Suppressor macrophage treated with lipopolysaccharide for 1 hour (primary cell): Measurements from ENCODE around the gene FFAR2.

Experiments used
- DNase-seq, 3 donors: peaks; one replicate each; pipeline ENCODE4 v3.0.0-alpha.2; 2020 to 2022

Gene FFAR2

DNA sequence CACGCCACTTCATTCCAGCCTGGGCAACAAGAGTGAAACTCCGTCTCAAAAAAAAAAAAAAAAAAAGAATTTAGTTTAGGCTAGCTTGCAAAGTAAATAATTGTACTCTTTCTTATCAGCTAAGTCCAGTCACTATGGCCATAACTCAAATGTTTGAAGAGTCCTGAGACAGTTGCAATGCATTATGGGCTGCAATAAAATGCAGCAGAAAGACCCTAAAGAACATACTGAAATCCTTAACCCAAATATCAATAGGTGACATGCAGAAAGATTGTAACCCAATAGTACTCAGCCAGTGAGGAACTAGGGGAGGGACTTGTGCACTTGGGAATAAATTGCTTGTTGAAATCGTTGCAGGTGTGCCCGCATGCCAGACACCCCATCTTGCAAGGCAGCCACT is 20.9 kb upstream of the FFAR2 start:
- DNase-seq: no peak

DNA sequence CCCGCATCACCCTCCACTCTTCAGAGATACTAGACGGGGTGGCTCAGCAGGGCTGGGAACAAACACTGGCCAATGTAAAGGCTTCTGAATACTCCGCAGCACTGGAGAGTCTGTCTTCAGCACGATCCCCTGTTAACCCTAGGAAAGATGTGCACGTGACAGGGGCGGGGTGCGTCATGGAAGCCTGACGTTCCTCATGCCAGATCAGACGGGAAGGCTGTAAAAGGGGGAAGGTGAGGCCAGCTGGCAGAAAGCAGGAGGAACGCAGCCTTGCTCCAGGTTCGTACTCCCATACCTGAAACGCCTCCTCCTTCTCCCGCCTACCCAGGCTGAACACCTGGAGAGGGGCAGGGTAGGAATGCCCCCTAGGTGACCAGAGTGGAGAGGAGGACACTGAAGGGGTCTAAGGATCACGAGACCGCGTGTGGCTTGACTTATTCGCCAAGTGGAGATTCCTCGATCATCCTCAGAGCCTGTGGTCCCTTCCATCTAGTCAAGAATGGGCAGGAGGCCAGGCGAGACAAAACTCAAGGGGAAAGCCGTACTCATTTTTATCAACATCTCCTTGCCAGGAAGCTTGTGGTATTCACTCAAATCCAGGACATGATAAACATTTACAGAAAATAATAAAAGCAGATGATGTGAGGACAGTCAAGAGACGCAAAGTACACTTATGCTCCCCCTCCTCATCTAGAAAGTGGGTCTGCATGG is 18.2 kb upstream of the FFAR2 start:
- peak in 1 of 3 donors; percentile 18 for DNase-seq

DNA sequence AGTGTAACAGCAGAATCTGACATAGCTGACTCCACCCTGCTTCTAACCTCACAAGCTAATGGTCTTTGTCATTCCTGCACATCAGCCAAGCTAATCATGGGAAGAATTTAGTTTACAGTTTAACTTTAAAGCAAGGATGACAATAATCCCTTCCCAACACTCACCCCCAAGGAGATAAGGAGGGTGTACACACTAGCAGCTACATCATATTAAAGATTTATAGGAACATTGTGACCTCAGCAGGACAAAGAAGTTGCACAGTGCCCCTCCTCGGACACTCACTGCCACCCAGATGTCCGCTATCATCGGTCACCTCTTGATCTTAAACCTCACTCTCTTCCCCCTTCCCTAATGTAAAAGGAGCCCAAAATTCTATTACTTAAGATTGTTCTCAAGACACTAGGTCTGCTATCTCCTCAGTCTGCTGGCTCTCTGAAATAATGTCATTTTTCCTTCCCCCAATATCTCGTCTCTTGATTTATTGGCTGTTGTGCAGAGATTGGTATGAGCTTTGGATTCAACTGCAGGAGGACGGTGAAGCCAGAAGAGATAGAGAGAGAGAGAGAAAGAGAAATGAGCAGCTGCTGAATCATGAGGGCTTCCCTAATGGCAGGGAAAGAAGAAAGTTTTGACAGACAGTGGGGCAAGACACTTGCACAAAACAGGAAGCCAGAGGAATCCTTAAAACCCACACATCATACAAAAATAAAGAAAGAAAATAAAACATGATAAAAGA is 17.5 kb upstream of the FFAR2 start:
- DNase-seq: peak; percentile 72 to 88 (median 83)

DNA sequence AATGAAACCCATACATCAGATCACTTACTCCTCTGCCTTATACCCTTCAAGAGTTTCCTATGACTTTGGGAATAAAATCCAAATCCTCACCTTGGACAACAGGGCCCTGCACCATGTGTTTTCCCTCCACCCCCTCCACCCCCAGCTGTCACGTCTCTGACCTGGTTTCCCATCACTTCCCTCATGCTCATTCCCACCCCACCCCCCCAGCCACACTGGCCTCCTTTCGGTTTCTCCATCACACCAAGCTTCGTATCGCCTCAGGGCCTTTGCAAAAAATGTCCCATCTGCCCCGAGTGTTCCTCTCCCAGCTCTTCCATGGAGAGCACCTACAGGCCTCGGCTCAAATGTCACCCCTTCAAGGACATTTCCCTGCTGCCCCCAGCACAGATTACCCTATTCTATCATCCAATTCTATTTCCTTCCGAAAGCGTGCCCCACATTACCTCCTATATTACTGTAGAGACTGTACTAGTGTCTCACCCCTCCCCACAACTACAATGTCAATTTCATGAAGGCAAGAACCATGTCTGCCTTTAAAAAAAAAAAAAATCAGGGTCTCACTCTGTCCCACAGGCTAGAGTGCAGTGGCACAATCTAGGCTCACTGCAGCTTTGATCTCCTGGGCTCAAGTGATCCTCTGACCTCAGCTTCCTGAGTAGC is 16.8 kb upstream of the FFAR2 start:
- peak; percentile 71 to 85 (median 77) for DNase-seq

DNA sequence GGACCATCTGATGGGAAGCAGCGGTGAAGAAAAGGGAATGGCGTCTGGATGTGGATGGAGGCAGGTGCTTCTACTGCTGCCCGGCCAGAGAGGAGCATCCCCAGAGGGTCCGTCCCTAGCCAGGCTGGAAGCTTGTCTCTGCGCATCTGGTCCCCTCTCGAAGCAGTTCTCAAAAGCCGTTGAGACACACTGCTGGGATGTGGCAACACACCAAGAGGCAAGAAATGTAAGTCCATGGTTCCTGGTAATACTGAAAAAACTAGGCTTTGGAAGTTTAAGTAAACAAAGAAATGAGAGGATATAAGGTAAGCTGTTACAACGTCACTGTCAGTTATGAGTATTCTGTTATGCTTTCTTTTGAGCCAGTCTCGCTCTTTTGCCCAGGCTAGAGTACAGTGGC is 15.1 kb upstream of the FFAR2 start:
- DNase-seq: peak in 1 of 3 donors; percentile 23

DNA sequence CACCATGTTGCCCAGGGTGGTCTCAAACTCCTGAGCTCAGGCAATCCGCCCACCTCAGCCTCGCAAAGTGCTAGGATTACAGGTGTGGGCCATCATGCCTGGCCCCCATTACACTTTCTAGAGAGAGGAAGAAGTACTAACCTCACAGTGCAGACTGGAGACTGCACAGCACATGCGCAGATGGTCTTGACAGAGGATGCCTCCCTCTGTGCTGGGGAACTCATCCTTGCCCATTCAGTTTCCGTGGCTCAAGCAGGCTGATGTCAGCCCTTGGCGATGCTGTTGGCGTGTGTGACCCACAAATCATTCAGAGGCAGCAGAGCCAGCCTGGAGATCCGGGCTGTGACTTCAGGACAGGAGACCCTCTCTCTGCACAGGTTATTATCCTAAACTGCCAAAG is 14.6 kb upstream of the FFAR2 start:
- peak in 2 of 3 donors; percentile 37 for DNase-seq

DNA sequence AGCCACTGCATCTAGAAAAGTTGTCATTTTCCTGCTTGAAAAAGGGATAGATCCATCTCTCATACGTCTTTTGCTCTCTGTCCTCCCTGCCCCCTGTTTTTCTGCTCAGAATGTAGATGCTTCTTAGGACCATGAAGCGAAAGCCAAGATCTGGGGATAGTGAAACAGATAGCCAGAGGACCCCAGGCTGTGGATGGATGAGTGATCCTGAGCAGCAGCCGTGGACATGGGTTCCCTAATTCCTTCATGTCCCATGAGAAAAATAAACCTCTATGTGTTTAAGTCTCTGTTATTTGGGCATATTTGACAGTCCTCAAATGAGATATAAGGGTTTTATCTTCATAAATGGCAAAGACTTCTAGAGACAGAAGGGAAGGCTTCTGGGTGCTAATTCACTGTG is 12.2 kb upstream of the FFAR2 start:
- peak; percentile 52 to 60 (median 56) for DNase-seq

DNA sequence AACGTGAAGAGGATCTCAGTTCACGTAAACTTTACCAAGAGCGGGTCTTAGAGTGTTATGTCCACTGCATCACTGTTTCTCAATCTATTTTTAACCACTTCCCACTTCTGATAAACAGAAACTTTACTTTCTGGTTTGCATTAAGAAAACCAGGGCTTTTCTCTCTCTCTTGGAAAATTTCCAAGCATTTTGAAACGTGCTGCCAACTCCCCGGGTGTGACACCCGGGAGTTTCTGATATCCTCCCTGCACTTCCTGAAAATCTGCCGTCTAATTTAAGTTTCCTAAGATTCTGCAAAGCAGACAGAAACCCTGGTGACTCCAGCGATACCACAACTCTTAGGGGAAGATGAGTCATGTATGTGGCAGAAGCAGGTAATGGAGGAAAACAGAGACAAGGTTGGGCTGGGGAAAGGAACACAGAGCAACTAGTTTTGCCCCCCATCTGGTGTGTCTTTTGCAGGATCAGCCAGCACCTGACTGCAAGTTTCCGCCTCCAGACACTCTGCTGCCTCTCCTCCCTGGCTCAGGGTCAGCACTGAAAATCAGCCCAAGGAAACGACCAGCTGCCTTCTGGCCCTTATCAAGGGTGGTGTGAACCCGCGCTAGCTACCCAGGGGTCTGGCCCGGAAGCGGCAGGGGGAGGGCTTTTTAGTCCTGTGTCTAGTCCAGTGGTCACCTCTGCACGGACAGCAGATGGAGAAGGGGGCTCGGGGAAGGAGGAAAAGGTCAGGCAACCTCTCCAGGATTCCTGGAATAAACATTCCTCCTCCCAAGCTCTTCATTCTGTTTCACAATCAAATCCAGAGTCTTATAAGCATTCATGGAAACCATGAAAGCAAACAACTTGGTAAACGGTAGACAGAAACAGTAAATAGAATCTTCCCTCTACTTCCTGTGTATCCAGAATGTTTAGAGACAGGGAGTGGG is 11.3 kb upstream of the FFAR2 start:
- peak; percentile 94 to 100 (median 99) for DNase-seq

DNA sequence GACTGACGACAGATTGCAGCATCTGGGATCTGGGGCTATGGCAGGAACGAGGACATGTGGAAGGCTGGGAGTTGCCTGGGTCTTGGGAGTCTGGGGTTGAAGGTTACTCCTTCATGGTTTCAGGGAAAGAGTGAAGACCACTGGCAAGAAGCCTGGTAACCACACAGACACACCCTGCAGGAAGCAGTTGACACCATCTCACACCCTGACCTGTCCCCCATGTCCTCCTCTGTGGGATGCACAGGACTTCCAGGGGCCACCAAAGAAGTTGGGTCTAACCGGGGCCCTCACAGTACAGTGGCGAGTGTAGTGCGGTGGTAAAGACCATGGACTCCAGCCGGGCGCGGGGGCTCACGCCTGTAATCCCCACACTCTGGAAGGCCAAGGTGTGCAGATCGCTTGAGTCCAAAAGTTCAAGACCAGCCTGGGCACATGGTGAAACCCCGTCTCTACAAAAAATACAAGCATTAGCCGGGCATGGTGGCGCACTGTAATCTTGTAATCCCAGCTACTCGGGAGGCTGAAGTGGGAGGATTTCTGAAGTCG is 10.6 kb upstream of the FFAR2 start:
- DNase-seq: no peak

DNA sequence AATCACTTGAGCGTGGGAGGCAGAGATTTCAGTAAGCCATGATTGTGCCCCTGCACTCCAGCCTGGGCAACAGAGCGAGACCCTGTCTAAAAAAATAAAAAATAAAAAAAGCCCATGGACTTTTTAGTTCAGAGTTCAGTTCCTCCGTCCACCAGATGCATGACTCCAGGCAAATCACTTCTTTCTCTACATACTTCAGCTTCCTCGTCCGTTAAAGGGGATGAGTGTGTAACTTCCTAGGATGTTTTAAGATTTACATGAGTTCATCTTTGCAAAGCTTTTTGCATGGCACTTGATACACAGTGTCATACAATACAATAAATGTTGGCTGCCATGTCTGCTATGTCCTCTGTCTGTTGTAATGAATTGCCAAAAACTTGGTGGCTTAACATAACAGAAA is 10.0 kb upstream of the FFAR2 start:
- peak; percentile 45 to 70 (median 70) for DNase-seq

DNA sequence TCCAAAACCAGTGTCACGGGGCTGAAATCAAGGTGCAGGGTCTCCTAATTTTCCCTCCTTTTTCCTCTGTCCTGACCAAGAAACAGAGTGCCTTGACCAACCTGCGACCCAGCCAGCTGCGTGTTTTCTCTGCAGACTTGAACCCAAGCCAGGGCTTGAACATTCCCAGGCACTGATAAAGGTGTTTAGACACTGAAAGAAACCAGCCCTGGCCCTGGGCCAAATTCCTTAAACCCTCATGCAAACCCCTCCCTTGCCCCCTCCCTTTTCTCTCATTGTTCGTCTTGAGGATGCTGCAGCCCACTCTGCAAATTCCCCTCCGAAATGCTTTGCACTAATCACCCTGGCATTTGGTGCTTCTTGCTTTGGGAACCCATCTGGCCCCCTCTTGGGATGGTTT is 9.5 kb upstream of the FFAR2 start:
- DNase-seq: no peak

DNA sequence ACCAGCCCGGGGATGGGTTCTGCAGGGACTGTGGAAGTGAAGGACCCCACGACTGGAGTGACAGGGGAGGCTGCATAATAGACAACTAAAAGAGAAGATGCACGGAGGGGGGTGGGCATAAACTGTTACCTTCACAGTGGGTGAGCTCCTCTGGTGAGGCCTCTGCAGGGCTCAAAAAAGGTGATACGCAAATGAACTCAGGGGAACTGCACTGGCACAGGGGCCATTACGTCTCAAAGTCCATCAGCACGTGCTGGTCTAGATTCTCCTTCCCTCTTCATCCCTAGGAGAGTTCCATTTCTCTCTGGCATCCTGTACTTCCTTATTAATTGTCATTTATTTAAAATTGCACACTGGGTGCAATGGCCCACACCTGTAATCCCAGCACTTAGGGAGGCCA is 8.1 kb upstream of the FFAR2 start:
- DNase-seq: no peak

DNA sequence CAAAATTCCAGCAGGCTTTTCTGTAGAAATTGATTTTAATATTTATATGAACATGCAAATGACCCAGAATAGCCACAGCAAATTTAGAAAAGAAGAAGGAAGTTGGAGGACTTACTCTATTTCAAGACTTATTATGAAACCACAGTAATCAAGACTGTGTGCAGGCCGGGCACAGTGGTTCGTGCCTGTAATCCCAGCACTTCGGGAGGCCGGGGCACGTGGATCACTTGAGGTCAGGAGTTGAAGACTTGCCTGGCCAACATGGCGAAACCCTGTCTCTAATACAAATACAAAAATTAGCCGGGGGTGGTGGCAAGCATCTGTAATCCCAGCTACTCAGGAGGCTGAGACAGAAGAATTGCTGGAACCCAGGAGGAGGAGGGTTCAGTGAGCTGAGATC is 6.0 kb upstream of the FFAR2 start:
- peak; percentile 75 to 82 (median 77) for DNase-seq

DNA sequence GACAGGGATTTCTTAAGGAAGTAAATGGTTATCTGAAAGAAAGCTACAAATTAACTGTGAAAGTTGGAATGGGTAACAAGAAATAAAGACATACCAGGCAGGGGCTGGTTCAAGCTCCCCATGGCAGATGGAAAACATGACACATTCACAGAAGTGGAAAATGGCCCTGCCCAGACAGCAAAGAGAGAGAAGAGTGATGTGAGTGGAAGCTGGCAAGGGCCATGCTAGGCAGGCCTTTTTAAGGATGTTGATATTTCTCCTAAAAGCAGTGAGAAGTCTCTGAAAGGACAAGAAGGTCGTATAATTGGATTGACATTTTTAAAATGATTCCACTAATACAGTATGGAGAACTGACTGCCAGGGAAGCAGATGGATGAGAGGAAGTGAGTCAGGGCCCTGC is 3.3 kb upstream of the FFAR2 start:
- peak in 2 of 3 donors; percentile 28 to 46 for DNase-seq

DNA sequence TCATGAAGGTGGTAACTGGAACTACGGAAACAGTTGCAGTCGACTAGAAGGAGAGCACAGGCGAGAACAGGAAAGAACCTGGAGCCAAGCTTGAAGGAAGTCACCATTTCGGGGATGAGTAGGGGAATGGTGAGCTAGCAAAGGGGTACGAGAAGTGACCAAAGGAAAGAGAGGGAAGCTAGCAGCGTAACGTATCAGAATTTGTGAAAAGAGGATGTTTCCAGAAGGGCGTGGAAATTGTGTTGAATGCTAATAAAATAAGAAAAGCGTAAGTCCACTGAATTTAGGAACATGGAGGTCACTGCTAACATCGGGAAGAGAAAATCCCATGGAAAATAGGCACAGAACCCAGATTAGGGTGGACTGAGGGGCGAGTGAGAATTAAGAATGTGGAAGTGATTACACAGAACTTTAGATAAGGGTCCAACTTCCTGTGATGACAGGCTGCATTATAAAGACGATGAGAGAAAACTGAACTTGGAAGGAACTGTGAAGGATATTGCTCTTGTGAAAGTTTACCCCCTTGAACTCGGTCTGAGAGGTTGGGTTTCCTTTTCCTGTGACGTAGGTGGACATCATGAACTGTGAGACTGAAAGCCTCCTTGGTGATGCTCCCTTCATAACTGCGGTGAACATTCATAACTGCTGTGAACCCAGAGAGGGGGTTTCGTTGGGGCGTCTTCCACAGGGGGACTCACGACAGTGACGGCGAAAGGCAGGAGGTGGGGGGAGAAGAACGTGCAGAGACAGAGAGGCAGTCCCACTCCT is 2.0 kb upstream of the FFAR2 start:
- peak; percentile 59 to 84 (median 74) for DNase-seq

DNA sequence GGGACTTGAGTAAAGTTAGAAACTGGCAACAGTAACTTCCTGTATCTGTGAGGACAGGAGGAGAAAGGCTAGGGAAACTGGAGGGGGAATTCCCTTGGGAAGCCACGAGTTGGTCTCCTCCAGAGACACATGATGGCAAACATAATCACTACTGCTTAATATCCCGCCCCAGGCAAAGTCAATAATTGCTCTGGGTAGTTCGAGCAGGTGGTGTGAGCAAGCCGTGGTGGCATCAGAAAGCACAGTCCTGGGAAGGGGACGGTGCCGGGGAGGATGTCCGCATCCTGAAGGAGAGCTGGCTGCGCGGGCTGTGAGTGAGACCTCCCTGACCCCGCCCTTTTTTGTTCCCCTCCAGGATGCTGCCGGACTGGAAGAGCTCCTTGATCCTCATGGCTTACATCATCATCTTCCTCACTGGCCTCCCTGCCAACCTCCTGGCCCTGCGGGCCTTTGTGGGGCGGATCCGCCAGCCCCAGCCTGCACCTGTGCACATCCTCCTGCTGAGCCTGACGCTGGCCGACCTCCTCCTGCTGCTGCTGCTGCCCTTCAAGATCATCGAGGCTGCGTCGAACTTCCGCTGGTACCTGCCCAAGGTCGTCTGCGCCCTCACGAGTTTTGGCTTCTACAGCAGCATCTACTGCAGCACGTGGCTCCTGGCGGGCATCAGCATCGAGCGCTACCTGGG is 1.4 kb downstream of the FFAR2 start:
- DNase-seq: peak; percentile 88 to 95 (median 91)

DNA sequence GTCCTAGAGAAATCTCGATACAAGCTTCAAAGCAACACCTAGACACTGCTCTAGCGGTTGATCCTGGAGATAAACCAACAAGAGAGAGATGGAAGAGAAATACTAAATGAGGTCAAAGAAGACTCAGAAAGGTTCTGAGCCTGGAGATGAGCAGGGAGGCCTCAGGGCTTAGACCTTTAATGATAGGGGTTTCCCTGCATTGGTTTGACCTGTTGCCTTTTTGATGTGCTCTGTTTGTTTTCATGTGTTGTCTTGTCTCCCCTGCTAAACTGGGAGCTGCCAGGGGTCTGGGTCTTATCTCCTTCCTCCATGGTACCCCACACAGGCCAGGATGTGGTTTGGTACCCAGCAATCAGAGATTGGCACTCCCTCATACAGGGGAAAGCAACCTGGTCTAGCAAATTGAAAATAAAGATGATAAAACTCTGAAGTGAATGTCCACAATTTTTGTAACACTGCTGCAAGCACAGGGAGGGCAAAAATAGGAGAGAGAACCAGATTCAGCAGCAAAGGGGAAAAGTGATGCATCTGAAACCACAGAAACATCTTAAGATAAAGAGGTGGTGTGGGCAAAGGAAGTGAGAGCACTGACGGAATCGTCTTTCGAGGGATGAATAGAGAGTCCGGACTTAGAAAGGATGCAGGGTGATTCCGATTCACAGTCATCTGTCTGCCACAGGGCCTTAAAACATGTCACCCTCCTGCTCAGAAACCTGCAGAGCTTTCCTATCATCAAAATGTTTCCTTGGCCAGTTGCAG is 3.5 kb downstream of the FFAR2 start:
- DNase-seq: peak in 2 of 3 donors; percentile 35 to 44

DNA sequence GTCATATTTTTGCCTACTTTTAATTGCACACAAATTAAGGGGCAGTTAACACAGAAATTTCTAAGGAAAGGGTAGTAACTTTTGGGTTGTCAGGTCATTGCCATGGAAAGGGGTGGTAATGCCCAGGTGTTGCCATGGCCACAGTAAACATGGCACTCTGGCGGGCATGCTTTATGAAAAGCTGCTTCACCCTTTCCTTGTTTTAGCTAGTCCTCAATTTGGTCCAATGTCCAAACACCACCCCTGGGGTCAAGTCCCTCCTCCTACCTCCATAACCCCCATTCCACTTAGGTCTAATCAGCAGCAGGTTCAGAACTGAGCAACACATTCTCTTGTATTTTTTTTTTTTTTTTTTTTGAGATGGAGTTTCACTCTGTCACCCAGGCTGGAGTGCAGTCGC is 6.6 kb downstream of the FFAR2 start:
- no peak for DNase-seq

DNA sequence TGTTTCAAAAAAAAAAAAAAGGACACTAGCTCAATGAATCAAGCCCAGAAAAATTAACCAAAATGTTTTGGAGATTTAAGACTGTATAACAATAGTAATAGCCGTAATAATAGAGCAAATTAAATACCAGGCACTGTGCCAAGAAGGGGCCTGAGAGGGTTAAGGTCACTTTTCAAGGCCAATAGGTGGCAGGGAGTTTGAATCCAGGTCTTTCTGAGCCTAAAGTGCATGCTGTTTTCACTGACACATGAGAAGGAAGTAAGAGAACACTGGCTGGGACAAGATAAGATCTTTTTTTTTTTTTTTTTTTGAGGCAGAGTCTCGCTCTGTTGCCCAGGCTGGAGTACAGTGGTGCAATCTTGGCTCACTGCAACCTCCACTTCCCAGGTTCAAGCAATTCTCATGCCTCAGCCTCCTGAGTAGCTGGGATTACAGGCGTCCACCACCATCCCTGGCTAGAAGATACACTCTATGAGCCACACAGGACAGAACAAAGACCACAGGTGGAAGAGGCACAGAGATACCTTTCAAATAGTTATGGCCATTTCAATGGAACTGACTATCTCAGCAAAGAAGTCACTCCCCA is 7.7 kb downstream of the FFAR2 start:
- peak in 1 of 3 donors; percentile 16 for DNase-seq

DNA sequence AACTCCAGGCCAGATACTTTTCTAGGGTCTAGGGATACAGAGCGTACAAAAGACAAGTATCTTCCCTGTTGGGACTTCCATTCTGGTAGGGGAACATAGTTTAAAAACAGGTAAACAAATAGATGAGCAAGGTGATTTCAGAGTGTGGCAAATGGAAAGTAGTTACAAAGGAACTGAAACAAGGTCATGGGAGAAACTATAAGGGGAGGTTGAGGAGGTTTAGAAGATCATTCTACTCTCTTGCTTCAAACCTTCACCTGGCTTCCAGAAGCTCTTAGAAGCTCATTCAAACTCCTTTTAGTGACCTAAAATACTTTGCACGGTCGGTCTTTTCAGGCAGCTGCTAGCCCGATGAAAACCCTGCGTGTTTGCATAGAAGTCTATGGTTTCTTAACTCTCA is 9.1 kb downstream of the FFAR2 start:
- DNase-seq: no peak
